GM19193 (cell line): Measurements from ENCODE around the gene VCY1B.
"Not testable (repeated sequence)": the region's sequence is repeated elsewhere in the genome, so short reads cannot be mapped to it uniquely, and the experiment has no call there.

Experiments
- POLR2A ChIP-seq: IDR thresholded peaks from 4 replicates; pipeline ENCODE4 v1.6.1; 2011; ENCODE audit not compliant: insufficient read depth, insufficient read length; ENCODE audit errors: extremely low read depth

VCY1B gene

GRCh38 chrY:14055927-14056326, at the start of gene VCY1B:
Gene VCY1B, plus strand, starts transcription at chrY:14056227. Its CDS starts 63 bp downstream, at chrY:14056290.
- not testable (repeated sequence) for TF ChIP-seq POLR2A

- TF ChIP-seq POLR2A: no peak
Measured at GRCh38 chrY:14085877-14086276, 29.9 kb downstream of the VCY1B start.
